GM21737 (cell line): ENCODE measurements around the gene SNX12.
"Not testable (repeated sequence)": the region's sequence is repeated elsewhere in the genome, so short reads cannot be mapped to it uniquely, and the experiment has no call there.

Experiments used
- ATAC-seq: cut with Tn5 transposase; IDR thresholded peaks from one replicate; pipeline ENCODE4 v1.9.1; 2021; ENCODE audit warnings: mild to moderate bottlenecking, moderate library complexity; ENCODE audit not compliant: unreplicated experiment

The SNX12 gene

GRCh38 chrX:71095033-71095432 is 26.9 kb upstream of the SNX12 start:
- ATAC-seq: no peak

- ATAC-seq: no peak
Observed at GRCh38 chrX:71091263-71091662, 23.1 kb upstream of the SNX12 start.

- ATAC-seq: no peak
Observed at GRCh38 chrX:71085900-71086299, 17.8 kb upstream of the SNX12 start.

- no peak for ATAC-seq
Observed at GRCh38 chrX:71082822-71083221, 14.7 kb upstream of the SNX12 start.

DNA sequence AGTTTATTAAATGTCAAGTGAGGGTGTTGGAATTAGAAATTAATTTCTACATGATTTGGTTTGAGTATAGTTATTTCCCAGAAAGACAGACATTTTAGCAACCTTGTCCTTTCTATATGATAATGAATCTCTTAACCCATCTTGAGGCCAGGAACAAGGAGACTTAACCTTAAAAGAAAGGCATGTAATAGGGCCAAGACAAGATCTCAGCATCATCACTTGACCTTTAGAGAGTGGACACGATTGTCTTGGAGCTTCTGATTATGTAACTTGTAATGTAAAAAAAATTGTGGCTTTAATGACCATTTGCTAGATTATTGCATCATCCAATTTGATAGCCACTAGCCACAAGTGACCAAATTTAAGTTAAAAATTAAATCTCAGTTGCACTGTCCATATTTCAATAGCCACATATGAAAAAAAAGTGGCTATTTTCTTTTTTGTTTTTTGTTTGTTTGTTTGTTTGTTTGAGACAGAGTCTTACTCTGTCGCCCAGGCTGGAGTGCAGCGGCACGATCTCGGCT is 14.1 kb upstream of the SNX12 start:
- no peak for ATAC-seq

DNA sequence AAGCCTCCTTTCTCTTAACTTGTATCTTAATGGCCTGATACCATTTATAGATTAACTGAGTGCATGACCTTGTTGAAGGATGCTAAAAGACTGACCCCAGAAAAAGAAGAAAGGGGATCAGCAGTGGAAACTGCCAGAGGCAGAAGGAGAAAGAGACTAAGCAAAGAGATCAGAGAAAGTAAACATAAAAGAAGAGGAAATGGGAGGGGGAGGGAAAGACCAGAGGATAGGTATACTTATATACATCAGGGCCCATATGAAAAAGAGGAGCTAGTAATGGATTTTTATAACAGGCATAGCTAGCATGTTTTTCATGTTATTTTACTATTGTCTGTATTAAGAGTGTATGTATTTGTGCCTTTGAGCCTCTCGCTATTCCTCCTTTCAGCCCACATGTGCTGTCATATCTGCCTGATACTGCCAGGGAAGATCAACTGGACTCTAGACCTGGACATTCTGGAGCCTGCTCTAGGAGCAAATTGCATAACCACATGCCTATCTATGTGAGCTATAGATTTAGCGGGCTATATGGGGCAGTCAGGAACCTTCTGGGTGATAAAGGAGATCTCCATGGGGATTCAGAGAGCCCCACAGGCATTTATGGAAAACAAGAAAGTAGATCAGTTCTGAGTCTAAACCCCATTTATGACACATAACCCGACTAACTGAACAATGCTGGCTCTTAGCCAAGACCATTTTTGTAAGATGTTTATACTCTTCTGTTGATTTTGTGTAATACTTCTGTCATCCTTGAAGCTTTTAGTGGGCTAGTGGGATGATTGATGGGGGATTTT is 13.4 kb upstream of the SNX12 start:
- no peak for ATAC-seq

DNA sequence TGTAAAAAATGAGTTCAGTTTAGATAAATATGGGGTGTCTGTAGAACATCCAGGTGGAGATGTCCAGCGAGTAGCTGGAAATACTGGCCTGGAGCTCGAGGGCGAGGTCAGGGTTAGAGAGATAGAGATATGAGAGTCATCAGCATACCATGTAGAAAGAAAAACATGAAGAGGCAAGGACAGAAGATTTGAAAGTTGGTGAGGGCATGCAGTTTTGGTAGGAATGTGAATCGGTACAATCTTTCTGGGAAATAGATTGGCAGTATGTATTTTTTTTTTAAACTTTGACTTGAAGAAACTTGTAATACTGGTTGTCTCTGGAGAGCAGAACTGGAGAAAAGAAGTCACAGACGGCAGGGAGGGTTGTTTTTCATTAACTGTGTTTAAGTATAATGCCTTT is 2.4 kb upstream of the SNX12 start:
- no peak for ATAC-seq

DNA sequence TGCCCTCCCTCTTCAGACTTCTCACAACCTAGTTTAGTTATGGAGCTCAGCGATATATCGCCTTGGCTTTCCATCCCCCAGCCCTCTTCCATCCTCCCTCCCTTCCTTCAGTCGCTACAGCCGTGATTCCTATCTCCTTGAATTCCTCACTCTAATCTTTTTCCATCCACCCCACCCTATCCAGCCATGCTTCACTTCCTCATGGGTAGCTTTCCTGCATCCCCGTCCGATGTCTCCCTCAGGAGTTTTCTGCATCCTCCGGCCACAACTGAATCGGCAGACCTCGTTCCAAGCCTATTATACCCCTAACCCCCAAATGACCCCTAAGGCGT is 456 bp downstream of the SNX12 start:
- ATAC-seq: no peak

DNA sequence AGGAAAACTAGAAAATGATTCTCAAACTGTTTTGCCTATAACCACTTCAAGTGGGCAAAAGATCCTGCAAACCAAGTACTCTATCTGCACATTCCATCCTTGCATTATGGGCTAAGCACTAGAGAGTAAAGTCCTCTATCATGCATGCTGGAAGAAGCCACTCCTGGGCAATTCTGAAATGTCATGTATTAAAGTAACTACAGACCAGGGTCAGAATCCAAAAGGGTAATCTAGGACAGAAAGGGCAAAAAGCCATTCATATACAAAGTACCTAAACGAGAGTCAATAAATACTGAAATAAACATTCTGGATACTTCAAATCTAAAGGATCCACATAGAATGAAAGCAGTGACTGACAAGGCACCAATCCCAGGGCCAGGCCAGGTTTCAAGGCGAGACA is 1.0 kb downstream of the SNX12 start:
- no peak for ATAC-seq

- ATAC-seq: no peak
Observed at GRCh38 chrX:71060127-71060526, 8.0 kb downstream of the SNX12 start.

- ATAC-seq: no peak
Observed at GRCh38 chrX:71057848-71058530, 10.1 kb downstream of the SNX12 start.

DNA sequence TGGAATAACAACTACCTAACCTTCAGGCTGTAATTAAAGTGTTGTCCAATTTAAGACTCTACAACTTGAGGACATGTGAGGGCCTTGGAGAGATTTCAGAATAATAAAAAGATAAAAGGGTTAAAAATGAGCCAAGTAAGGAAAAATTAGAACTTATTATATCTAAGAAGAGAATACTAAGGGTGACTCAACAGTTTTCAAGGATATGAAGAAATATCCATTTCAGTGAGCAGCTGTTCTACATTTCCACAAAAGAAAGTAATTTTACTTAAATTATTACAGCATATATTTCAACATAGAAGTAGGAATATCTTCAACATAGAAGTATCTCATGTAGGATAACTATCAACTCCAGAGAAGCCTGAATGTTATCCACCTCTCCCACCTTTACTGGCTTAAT is 11.3 kb downstream of the SNX12 start:
- ATAC-seq: no peak

GRCh38 chrX:71053217-71053621 is 14.9 kb downstream of the SNX12 start:
- ATAC-seq: peak; percentile 91

- peak; percentile 10 for ATAC-seq
Observed at GRCh38 chrX:71052721-71053120, 15.4 kb downstream of the SNX12 start.

- not testable (repeated sequence) for ATAC-seq
Observed at GRCh38 chrX:71047891-71048290, 20.2 kb downstream of the SNX12 start.

GRCh38 chrX:71017396-71017939 is 50.7 kb downstream of the SNX12 start:
- ATAC-seq: no peak
